ENCODE measurements around the gene LYPD6B. TPM values are rescaled to one million over a fixed set of nuclear protein-coding genes. Genes with fewer than 3 reads are reported as not detected.
A peak's percentile ranks its signal among the peaks of the same experiment; 100 is the strongest.

LYPD6B gene
- polyA plus RNA-seq, 1 experiment = 0.26 TPM

DNA sequence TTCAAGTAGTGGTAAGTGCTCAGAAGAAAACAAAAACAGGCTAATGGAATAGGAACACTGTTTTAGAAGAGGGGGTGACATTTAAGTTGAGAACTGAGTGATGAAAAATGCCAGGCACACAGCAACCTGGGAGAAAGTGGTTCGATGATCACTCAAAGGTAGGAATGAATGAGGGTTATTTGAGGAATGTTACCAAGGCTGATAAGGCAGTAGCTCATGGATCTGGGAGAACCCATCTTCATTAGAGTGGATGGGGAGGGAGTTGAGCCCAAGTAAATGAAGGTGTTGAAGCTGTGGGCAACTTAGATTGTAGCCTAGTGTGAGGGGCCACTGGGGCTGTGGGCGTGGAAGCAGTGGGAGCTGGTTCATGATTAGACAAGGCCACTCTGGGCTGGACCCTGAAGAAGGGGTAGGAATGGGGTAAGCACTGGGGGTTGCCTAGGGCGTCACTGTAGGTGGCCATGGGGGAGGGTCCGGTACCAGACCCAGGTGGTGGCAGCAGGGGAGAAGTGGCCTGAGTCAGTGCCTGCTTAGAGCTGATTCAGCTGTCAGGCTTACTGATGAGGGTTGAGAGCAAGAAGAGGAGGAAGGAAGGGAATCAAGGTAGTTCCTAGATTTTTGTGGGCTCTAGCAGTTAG is 22.5 kb upstream of the LYPD6B start:
- no peaks in the 10 kb centered on the region for H3K9me3 ChIP-seq (ENCODE audit: control insufficient read depth, insufficient read depth, low read length)
- DNase-seq (ENCODE audit: low read depth, low spot score) = no peak
- no peak overlapping the region for H3K4me3 ChIP-seq (ENCODE audit: low read depth, low read length)
- TF ChIP-seq, protein P1, sequence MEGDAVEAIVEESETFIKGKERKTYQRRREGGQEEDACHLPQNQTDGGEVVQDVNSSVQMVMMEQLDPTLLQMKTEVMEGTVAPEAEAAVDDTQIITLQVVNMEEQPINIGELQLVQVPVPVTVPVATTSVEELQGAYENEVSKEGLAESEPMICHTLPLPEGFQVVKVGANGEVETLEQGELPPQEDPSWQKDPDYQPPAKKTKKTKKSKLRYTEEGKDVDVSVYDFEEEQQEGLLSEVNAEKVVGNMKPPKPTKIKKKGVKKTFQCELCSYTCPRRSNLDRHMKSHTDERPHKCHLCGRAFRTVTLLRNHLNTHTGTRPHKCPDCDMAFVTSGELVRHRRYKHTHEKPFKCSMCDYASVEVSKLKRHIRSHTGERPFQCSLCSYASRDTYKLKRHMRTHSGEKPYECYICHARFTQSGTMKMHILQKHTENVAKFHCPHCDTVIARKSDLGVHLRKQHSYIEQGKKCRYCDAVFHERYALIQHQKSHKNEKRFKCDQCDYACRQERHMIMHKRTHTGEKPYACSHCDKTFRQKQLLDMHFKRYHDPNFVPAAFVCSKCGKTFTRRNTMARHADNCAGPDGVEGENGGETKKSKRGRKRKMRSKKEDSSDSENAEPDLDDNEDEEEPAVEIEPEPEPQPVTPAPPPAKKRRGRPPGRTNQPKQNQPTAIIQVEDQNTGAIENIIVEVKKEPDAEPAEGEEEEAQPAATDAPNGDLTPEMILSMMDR (IDR thresholded peaks at IDR 0.05; ENCODE audit: low read depth, low read length) = no peak
- ChIA-PET CTCF (interaction anchor here (0.6 to 7.2 kb wide), 13 partner anchors 8 to 558 kb away, joined by 3 to 212 read pairs (median 4); partner anchors contain the start of gene LYPD6B), POLR2A (no interaction called here)
- no peak overlapping the region for H3K27ac ChIP-seq (ENCODE audit: low read depth, low read length)
- peaks cover 5% of the 10 kb centered on the region for H3K27me3 ChIP-seq (ENCODE audit: control insufficient read depth, insufficient read depth, low read length)

DNA sequence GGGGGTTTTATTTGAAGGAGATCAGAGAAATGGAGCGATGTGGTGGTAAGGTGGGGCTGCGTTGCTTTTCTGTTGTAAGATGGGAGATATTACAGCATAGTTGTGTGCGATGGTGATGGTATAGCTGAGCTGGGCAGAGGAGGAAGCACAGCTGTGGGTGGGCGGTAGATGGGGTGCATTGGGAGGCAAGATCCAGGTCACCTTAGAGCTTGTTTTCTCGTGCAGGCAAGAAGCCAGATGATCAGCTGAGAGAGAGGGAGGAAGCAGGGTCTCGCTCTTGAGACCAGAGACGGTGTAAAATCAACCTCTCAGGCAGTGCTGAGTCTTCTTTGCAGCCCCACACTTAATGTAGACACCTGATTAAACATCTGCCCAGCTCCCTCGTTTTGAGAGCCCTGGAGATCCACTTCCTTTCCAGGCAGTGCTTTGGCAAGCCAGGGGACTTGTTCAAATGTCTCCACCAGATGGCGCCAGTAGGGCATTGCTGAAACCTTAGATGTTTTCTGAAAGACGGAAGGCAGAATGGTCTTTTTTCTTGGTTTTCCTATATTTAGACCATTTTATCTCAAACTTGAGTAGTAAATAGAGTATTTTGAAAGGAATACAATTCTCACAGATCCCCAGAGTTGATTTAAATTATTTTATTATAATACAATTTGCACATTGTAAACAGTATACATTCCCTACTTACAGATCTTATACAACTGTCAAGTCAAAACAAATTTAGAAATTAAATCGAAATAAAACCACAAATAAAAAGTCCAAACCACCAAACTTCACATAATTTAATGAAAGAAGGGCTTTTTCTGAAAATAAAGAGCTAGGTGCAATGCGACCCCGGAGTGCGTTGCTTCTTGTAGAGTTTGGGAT is 21.1 kb upstream of the LYPD6B start:
- POLR2A ChIA-PET = interaction anchor here (0.5 kb wide), 1 partner anchor 915 kb away, joined by 4 read pairs; no protein-coding TSS in a partner anchor
- Histone ChIP-seq H3K27me3 (ENCODE audit: control insufficient read depth, insufficient read depth, low read length) (peaks cover 5% of the 10 kb centered on the region), H3K4me3 (ENCODE audit: low read depth, low read length) (no peak overlapping the region)

DNA sequence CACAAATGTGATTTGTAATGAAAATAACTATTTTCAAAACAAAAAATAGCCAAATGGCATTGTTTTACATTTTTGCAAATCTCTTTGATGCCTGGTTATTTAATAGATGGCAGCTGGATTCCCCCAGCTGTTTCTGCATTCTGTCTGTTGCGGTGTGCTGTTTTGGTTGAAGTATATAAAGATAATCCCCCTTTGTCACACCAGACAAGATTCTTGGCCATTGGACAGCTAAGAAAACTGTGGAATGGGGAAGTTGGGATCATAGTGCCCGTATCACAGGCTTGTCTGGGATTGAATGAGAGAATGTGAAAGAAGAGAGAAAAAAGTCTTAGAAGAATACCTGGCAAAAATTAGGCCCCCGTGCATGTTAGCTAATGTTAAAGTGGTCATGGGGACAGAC is 19.5 kb upstream of the LYPD6B start:
- no peak for DNase-seq (ENCODE audit: low read depth, low spot score)
- ChIA-PET CTCF (interaction anchor here (0.5 to 7.2 kb wide), 8 partner anchors 10 to 555 kb away, joined by 3 to 212 read pairs (median 4); no protein-coding TSS in a partner anchor), POLR2A (no interaction called here)
- no peak overlapping the region for H3K27ac ChIP-seq (ENCODE audit: low read depth, low read length)
- TF ChIP-seq, protein P1 (IDR thresholded peaks at IDR 0.05; ENCODE audit: low read depth, low read length) = no peak
- peaks cover 5% of the 10 kb centered on the region for H3K27me3 ChIP-seq (ENCODE audit: control insufficient read depth, insufficient read depth, low read length)
- no peak overlapping the region for H3K4me3 ChIP-seq (ENCODE audit: low read depth, low read length)
- H3K9me3 ChIP-seq (ENCODE audit: control insufficient read depth, insufficient read depth, low read length) = no peaks in the 10 kb centered on the region

More for the DNA sequence above, 21.1 kb upstream of the LYPD6B start:
- H3K27ac ChIP-seq (ENCODE audit: low read depth, low read length) = no peak overlapping the region
- CTCF ChIA-PET = interaction anchor here (0.6 to 7.2 kb wide), 73 partner anchors 9 to 1442 kb away, joined by 3 to 212 read pairs (median 3); partner anchors contain the start of genes LYPD6 and LYPD6B
- no peaks in the 10 kb centered on the region for H3K9me3 ChIP-seq (ENCODE audit: control insufficient read depth, insufficient read depth, low read length)
- TF ChIP-seq, protein P1 (IDR thresholded peaks at IDR 0.05; ENCODE audit: low read depth, low read length) = peak; percentile 92
- peak; percentile 33 for DNase-seq (ENCODE audit: low read depth, low spot score)

DNA sequence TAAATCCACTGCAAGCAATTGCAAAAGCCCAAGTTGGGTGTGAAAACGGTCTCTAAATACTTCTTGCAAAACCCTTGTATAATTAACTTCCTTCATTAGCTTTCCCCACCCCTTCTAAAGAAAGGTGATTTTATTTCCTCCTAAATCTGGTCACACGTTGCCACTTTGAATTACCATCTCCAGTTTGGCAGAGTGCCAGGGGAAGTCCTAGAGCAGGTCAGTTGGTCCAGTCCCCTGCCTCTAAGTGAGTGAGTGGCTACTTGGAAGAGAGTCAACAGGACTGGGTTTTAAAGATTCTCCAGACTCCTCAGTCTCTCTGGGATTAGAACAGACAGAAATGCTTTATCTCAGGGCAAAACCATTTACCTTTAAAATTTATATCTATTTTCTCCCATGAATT is 18.7 kb upstream of the LYPD6B start:
- no peak for DNase-seq (ENCODE audit: low read depth, low spot score)
- POLR2A ChIA-PET = no interaction called here
- H3K27ac ChIP-seq (ENCODE audit: low read depth, low read length) = no peak overlapping the region
- TF ChIP-seq, protein P1 (IDR thresholded peaks at IDR 0.05; ENCODE audit: low read depth, low read length) = no peak
- H3K4me3 ChIP-seq (ENCODE audit: low read depth, low read length) = no peak overlapping the region
- H3K27me3 ChIP-seq (ENCODE audit: control insufficient read depth, insufficient read depth, low read length) = peaks cover 5% of the 10 kb centered on the region
- CTCF ChIA-PET = interaction anchor here (1.4 to 7.2 kb wide), 3 partner anchors 11 to 554 kb away, joined by 3 to 212 read pairs (median 63); no protein-coding TSS in a partner anchor
- no peaks in the 10 kb centered on the region for H3K9me3 ChIP-seq (ENCODE audit: control insufficient read depth, insufficient read depth, low read length)

Data from AG04450 (cell line).